DMS79 treated with DMSO at 0.1 percent for 48 hours (cell line): ENCODE data around the gene DIAPH2.
"Not testable (repeated sequence)": the region's sequence is repeated elsewhere in the genome, so short reads cannot be mapped to it uniquely, and the experiment has no call there.

Source experiments
- DNase-seq: peaks from one replicate; lab custom pipeline; 2025; lab: John Stamatoyannopoulos, UW

DIAPH2 gene

DNA sequence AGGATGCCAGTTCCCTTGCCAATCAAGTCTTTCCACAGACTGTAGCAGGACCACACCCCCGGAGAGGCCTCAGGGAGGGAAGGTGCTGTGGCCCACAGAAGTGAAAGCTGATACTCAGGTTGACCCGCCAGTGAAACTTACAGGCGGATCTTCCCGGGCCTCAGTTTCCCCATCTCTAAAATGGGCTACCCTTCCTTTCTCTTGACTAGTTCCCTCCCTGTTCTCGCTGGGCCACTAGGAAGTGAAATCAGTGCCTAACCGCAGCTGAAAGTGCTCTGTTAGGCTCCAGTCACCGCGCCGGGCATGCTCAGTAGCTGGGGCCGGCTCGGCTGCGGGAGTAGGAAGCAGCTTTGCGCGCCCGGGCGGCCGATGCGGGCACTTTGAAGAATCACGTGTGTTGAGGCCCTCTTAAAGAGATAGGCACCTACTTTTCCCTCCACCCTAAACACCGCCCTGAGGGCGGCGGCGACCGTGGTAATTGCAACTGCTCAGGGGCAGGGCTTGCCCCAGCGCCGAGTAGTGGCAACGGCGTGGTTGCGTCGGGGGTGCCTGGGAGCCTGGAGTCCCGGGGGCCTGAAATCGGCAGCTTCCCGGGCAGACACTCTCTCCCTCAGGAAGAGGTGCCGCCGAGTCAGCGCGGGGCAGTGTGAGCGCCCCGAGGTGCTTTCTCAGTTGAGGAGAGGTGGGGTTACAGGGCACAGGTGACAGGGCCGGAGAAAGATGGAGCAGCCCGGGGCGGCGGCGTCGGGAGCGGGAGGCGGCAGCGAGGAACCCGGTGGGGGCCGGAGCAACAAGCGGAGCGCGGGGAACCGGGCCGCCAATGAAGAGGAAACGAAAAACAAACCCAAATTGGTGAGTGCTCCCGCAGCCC lies at the start of gene DIAPH2:
Gene DIAPH2, plus strand, starts transcription at position 504 of the 871 bp plus-strand sequence.
- DNase-seq, result no peak

DNA sequence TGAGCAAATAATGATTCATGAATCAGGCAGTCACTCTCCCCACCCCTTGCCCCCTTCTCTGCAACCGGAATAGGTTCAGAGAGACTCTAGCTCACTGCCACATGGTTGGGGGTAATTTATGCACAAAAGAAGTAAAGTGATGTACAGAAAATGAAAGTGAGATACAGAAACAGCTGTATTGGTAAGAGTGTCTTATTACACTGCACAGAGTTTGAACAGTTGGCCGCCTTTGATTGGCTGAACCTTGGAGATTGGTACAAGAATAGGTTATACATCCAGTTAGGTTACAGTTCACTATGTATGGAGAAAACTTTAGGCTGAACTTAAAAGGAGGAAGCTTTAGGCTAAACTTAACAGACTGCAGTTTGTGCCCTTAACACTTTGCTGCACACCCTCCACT lies 34.6 kb upstream of the DIAPH2 start:
- DNase-seq, result no peak

DNA sequence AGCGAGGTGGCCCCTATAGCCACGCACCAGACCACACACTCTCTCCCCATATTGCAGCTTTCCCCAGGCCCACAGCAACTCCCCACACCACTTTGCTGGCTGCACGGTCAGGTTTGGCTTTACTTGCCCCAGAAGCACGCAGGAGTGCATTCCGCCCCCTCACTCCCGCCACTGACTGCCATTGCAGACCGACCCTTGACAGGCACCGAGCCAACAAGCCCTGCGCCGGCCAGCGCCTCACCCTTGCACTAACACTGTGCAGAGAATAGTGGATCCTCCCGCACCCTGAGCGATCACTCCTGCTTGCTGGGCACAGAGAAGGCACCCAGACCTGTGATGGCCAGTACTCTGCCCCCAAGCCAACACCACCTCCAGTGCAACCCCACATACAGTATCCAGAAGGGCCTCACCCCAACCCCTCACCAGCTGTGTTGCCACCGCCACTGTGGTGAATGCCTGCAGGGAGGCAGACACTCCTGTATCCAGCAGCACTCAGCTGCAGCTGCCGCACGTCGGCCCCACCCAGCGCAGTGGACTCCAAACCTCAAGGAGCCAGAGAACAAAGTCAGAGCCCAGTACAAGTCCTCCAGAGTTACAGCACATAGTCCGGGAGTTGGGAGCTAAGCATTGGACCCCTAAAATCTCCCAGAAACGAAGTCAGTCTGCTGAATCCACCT lies 28.6 kb upstream of the DIAPH2 start:
- DNase-seq, result no peak

DNA sequence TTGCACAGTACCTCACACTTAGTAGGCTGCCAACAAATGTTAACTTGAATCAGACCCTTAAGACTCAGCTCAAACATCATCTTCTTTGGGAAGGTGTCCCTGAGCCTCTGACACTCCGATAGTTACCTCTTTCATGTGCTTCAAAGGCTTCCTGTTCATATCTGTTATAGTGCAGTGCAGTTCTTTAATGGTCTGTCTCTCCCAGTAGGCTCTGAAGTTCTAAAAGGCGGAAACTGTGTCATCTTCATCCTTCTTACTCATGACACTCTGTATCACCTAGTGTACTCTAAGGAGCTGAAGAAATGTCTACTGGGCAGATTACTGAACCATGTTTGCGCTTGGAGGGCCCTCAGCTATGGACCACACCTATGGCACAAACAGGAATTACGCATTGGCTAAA lies 2.1 kb upstream of the DIAPH2 start:
- DNase-seq, result no peak

DNA sequence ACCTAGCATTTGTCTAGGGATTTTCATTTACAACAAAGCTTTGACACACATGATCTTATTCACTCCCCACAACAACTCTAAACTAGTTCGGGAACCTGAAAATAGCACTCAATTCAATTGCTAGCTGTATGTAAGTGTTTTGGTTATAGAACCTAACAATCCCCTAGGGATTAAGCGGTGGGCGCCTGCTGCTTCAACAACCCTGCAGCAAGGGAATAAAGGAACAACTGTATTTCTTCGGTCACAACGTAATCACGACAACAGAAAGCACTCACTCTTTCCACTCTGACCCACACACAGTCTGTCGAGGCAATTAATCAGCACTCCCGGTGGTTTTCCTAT lies 674 bp upstream of the DIAPH2 start:
- DNase-seq, result no peak

DNA sequence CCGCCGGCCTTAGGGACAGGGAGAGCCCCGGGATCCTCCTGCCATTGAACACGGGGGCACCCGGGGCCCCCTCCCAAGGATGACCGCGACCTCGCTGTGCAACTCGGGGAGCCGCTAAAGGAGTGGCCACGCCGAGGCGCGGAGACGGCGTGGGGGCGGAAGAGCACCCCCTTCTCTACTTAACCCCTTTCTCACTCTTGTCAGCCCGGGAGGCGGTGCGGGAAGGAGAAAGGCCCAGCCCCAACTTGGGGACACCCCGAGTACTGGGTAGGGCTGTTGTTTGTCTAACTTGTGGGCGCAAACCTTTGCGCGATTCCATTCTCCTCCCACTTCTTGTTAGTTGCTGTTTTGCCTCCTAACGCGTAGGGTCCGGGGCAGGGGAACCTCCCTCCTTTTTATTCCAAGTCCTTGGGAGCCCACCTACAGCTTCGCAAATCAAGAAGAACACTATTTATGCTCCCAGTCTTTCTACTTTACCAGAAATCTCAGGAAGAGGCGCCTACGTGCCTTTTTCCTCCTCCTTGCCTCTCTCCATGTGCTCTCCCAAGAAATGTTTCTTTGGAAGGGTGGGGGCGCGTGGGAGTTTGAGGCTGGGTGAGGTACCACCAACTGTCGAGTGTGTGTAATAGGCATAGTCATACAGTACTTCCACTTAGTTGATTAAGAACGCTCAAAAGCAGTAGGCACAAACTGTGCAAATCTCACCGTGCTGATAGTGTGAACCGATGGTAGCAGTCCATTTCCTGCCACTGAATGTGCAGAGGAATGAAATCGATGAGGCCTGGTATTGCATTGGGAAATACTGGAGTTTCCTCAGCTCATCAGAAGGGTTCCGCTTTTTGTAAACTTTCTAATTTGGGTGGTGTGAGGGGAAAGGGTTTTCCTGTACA lies 813 bp downstream of the DIAPH2 start:
- DNase-seq, result no peak

DNA sequence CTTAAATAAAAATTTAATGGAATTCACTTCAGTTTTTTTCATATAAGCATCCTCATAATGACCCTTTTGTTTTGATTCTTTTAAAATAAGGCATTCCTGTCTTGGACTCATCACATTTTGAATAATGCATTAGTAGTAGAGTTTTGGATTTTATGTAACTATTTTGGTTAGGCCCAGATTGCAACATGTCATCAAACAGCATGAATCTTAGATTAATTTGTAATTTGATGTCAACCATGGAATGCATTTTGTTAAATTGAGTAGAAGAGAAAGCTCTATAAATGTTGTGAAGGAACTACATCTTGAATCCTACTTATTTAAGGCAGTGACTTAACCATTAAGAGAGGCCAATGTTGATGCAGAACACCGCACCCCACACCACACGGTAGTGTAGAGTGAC lies 3.1 kb downstream of the DIAPH2 start:
- DNase-seq, result no peak

DNA sequence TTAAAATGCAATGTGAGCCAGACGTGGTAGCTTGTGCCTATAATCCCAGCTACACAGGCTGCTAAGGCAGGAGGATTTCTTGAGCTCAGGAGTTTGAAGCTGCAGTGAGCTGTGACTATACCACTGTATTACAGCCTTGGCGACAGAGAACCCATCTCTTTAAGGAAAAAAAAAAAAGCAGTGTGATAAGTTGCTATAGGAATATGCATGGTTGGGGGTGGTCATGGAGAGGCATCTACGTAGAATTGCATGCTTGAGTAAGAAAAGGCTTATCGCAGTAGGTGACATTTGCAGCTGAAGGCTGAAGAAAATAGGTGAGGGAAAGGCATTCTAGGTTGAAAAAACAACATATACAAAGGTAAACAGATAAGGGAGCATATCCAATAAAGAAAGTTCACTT lies 4.1 kb downstream of the DIAPH2 start:
- DNase-seq, result no peak

DNA sequence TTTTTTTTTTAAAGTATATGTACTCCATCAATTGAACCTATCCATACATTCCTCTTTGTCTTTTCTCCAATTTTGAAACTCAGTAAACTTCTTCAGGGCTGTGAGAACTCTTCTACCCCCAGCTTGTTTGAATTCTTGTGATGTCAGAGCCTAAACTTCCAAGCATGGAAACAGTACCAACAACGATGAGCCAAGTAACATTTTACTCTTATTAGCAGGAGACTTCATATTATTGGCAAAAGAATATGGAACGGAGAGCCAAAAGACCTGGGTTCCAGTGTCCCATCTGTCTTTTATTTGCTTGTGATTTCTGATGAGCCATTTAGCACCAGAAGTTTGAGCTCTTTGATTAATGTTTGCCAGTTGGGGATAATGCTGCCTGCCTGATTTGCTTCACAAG lies 5.3 kb downstream of the DIAPH2 start:
- no peak for DNase-seq

DNA sequence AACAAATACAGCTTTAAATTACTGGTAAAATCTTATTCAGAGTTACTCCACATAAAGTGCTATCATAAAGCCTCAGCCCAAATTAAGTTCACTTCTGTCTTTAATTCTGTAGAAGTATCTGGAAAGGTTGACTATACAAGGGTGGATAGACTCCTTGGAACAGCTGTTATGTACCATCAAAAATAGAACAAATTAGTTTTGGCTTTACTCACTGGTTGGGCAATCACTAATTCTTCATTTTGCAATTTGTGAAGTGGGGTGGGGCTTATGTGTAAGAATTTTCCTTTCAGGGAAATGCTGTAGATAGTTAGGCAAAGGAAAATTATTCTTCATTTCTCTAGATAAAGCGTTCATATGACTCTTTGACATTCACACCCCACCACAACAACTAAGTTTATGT lies 7.8 kb downstream of the DIAPH2 start:
- DNase-seq, result no peak

DNA sequence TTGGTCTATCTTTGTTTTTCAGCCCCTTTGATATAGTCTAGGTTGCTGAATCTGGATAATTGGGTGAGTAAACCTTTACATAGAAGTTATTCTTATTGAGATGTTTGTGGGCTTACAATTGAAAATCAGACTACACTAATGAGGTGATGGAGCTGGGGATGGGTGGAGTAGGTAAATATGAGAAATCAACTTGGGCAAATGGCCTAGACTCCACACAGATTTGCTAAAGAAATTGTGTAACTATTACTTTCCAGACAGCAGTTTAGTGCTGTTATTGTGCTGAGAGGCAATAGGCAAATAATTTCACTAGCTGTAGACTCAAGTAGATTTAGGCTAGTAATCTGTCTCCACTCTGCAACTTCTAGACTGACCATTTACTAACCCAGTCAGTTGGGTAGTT lies 8.2 kb downstream of the DIAPH2 start:
- no peak for DNase-seq

DNA sequence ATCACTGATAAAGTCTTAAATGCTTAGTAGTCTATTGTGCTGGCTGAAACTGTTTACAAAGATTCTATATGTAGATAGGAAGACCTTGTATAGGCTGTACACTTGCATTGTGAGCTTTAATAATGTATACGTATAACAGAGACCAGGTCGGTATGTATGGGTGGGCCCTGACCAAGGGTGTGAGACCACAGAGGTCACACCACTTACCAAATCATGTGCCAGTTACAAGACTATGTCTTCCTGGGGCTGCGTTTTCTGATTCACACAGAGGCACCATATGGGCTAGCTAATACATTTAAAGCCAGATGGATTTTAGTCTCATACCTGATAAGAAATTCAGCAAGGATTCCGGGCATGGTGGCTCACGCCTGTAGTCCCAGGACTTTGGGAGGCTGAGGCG lies 8.8 kb downstream of the DIAPH2 start:
- DNase-seq, result no peak

DNA sequence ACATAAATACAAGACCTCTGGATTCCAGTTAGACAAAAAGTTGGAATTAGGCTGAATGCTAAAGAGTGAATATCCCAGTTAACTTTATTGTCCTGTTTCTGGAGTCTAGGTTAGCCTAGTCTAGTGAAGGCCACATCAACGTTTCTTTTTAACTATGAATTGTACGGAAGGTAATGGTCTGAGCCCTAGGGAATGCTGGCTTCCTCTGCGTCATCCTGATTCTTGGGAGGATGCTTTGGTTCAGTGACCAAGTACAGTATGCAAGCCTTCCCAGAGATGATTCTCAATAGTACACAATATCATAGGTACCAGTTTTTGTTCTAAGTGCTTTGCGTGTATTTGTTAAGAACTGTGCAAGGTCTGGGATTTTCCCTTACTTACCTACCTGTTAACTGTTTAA lies 11.8 kb downstream of the DIAPH2 start:
- DNase-seq, result no peak

DNA sequence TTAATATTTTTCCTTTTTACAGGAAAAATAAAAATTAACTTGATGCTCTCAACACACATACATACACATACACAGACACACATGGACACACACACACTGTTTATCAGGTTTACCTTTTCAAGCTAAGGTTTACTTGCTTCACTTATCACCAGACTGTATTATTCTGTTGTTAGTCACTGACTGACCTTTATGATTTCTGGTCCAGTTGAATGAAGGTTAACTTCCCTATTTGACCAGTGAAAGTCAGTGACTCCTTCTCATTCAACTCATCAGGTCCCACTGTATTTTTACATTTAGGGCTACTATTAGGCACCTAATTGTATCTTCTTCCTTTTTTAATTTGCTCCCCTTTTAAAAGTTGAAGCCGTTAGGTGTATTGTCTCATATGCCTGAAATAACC lies 16.0 kb downstream of the DIAPH2 start:
- no peak for DNase-seq

DNA sequence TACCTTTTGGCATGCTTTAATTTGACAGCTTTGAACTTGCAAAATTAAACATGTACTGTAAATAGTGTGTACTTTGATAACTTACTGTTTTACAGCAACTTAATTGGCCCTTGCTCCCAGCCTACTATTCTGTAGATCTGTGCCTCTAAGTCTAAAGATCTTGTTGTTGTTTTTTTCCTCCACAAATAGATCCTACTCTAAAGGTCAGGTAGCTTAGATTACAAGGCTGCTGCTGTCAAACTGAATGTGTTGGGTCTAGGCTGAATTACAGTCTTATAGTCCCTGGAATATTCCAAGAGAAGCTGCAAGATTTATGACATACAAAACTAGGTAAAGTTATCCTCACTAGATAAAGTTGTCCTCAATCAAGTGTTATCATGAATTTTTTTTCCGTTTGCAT lies 18.7 kb downstream of the DIAPH2 start:
- DNase-seq, result no peak

DNA sequence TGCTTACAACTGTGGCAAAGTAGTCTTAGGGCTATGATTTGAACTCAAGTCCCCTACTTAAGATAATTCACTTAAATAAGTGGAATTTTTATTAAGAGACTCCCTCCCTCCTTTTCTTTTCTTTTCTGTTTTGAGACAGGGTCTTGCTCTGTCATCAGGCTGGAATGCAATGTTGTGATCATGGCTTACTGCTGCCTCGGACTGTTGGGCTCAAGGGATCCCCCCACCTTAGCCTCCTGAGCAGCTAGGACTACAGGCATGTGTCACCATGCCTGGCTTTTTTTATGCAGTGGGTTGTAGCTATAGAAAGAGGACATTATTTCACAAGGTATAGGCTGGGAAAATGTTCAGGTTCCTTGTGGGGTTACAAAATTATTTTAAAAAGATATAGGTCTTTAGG lies 19.2 kb downstream of the DIAPH2 start:
- no peak for DNase-seq

DNA sequence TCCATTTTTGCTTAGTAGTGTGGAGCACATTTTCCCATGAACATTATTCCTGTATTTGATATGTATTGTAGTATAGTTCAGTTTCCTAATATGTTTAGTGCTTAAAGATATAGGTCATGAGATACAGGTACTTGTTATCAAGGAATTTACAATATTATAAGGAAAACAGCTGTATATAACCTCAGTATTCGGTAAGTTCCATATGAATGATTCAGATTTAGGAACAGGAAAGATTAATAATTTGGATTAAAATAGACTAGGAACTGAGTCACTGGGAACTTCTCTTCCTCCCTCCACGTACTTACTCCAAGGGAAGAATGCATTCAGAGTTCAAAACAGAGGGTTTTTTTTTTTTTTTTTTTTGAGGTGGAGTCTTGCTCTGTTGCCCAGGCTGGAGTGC lies 20.0 kb downstream of the DIAPH2 start:
- no peak for DNase-seq

DNA sequence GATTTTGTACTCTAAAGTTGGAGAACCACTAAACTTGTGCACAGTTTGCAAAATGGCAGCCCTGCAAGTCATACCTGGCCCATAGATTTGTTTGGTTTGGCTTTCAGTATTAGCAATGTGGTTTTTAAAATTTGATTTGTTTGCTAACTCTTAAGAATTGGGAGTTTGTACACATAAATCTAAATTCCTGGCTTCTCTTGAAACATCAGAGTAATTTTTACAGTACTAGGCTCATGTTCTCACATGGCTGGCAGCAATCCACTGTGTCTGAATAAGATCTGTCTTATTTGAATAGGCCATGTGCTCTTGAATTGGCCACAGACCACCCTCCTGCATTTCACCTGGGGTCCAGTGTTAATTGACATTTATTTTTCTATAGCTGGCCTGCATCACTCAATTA lies 21.3 kb downstream of the DIAPH2 start:
- DNase-seq, result no peak

DNA sequence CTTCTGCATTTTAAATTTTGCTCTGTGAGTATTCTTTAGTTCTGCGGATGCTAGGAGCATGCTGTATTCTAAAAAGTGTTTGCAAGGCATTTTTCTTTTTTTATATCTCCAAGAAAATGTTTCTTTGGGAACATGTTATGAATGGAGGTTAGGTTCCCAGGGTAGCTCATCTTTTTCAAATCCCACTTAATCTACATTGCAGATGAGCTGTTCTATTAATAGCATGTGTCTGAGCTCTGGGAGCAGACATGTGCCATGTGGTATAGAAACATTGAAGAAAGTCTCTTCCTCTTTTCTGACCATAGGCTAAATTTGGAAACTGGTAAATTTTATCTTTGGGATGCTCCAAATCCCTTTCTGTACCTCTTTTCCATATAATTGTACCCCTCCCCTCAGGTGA lies 23.2 kb downstream of the DIAPH2 start:
- no peak for DNase-seq

DNA sequence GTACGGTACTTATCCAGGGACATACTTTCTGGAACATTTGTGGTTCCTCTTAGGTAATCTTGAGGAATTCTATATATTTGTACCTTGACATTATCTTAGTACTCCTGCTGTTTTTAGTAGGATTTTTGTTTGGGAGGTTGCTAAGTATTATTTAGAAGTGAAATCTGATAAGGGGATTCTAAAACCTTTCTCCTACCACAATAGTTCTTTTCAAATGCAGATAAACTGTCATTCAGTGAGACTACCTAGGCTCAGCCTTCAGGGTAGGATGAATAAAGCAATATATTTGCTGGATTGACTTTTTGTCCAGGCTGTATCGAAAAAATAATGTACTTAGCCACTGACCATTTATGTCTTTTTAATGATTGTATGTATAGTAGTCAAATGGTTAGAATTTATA lies 25.4 kb downstream of the DIAPH2 start:
- no peak for DNase-seq

DNA sequence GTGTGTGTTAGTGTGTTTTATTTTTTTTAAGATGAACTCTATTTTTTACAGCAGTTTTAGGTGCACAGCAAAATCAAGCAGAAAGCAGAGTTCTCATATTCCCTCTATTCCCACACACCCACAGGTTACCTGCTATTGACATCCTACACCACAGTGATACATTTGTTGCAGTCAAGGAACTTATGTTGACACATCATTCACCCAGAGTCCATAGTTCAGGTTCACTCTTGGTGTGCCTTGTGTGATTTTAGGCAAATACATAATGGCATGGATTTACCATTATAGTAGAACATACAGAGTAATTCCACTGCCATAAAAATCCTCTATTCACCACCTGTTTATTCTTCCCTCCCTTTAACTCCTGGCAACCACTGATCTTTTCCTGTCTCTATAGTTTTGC lies 28.7 kb downstream of the DIAPH2 start:
- no peak for DNase-seq

DNA sequence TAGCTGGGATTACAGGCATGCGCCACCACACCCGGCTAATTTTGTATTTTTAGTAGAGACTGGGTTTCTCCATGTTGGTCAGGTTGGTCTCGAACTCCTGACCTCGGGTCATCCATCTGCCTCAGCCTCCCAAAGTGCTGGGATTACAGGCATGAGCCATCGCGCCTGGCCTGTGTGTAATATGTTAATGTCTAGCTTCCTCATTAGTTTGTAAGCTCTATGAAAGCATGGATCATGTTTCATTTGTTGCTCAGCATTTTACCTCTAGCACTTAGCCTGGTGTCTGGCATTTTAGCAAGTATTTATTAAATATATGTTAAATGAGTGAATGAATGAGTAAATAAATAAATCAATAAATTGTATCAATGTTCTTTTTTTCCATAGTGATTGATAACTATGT lies 29.8 kb downstream of the DIAPH2 start:
- not testable (repeated sequence) for DNase-seq

DNA sequence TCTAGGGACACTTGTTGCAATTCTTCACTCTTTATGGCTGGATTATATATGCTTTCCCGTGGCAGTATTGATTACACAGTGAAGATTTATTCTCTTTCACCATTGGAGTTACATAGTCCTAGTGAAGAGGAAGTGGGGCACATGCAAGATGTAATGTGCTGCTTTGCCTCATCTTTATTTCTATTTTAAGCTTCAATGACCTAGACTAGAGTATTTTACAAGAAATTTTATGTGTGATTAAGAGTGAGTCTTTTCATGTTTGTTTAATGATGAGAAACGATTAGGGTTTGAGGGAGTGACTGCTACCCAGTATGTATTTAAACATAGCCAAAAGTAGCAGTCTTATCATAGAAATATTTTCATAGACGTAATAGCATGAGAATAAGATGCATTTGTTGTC lies 30.8 kb downstream of the DIAPH2 start:
- no peak for DNase-seq
